Fibroblast of mammary gland (primary cell): ENCODE measurements around the gene TCEA3.

Experiments used
- DNase-seq: peaks from one replicate; pipeline ENCODE4 v3.0.0-alpha.2; 2010; ENCODE audit warnings: low read depth
- H3K4me3 ChIP-seq: 2 replicates; pipeline ENCODE4 v1.5.1; 2011; ENCODE audit warnings: low read depth, mild to moderate bottlenecking, low read length, moderate library complexity; ENCODE audit not compliant: control insufficient read depth
- TF ChIP-seq, protein P1 (sequence below): conservative IDR thresholded peaks from 2 replicates; pipeline ENCODE4 v1.5.1; 2011; ENCODE audit warnings: low read depth, low read length, inconsistent platforms; ENCODE audit not compliant: control insufficient read depth, insufficient read depth

The TCEA3 gene

DNA sequence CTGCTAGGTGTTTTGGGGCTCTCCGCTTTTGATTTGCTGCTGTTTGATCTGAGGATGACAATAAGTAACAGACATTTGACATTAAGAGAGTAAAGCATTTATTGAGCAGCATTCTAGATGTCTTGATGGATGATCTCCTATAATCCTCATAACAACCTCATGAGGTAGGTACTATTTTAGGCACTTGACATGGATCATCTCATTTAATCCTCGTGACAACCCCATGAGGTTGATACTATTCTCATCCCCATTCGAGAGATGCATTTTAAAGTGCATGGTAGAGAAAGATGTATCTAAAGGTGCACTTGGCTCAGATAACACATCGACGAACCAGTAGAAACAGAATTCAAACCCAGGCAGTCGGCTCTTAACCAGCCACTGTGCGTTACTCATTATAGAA lies 26.6 kb downstream of the TCEA3 start:
- no peak for DNase-seq
- H3K4me3 ChIP-seq = no peak overlapping the region
- TF ChIP-seq, protein P1, sequence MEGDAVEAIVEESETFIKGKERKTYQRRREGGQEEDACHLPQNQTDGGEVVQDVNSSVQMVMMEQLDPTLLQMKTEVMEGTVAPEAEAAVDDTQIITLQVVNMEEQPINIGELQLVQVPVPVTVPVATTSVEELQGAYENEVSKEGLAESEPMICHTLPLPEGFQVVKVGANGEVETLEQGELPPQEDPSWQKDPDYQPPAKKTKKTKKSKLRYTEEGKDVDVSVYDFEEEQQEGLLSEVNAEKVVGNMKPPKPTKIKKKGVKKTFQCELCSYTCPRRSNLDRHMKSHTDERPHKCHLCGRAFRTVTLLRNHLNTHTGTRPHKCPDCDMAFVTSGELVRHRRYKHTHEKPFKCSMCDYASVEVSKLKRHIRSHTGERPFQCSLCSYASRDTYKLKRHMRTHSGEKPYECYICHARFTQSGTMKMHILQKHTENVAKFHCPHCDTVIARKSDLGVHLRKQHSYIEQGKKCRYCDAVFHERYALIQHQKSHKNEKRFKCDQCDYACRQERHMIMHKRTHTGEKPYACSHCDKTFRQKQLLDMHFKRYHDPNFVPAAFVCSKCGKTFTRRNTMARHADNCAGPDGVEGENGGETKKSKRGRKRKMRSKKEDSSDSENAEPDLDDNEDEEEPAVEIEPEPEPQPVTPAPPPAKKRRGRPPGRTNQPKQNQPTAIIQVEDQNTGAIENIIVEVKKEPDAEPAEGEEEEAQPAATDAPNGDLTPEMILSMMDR = no peak

DNA sequence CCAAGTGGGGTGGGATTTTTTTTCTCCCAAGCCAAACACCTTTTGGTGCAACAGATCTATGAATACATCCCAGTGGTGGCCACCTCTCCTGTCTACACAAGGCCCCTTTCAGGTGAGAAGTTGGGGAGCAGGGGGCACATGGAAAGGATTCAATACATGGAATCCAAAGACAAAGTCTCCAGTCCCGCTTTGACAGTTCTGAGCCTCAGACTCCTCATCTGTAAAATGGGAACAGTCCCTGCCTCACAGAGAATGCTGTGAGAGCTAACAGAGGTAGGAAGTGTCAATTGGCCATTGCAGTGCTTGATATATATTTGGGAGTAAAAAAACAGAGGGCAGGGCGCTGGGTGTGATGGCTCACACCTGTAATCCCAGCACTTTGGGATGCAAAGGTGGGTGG lies 28.2 kb downstream of the TCEA3 start:
- no peak overlapping the region for H3K4me3 ChIP-seq
- TF ChIP-seq, protein P1 = no peak
- no peak for DNase-seq

DNA sequence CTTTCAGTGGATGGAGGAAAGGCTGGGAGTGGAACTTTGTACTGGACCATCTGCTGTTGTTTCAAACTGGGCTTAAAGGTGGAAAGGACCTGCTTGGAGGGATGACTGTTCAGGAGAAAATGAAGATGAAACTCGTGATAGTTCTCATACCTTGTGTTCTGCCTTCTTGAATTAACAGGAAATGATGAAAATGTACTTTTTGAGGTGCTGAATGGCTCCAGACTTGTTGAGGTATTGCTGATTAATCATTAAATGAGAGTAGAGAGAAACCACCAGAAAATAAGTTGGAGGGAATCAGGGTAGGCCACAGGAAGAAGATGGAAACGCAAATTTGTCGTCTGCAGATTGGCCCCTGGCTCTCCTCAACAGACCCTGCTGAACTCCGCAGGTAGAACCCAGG lies 28.7 kb downstream of the TCEA3 start:
- TF ChIP-seq, protein P1 = no peak
- no peak for DNase-seq
- H3K4me3 ChIP-seq = no peak overlapping the region

DNA sequence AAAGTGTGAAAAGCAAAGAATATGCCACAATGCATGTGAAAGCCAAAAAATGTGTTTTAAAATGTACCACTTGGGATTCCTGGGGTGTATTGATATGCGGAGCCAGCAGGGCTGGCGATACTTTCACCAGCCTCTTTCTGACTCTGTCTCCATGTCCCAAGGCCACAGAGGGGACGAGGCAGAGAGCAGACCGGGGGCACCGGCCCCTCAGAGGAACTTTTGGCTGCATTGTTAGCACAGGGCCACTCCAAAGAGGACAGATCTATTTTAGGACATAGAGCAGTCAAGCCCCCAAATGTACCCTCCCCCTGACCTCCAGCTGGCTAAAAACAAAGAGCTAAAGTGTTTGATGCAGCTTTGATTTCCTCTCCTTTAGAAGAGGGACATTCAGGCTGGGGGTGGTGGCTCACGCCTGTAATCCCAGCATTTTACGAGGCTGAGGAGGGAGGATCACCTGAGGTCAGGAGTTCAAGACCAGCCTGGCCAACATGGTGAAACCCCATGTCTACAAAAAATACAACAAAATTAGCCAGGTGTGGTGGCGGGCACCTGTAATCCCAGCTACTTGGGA lies 29.3 kb downstream of the TCEA3 start:
- DNase-seq = no peak
- TF ChIP-seq, protein P1 = no peak
- H3K4me3 ChIP-seq = no peak overlapping the region

DNA sequence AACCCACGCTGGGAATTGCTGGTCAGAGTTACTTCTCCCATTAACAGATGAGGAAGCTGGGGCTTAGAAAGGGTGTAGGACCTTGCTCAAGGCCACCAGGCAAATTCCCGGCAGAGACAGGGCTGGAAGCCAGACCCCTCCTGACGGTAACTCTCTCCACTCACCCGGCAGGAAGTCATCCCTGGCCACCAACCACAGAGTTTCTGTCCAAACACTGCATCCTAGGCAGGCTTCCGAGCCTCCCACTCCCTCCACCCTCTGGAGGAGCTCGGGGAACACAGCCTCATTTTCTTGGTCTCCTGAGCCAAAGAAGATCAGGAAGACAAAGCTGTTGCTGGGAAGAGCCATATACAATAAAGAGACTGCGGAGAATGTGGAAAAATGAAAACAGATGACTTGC lies 29.9 kb downstream of the TCEA3 start:
- no peak overlapping the region for H3K4me3 ChIP-seq
- TF ChIP-seq, protein P1 = peak; percentile 30
- peak; percentile 91 for DNase-seq

DNA sequence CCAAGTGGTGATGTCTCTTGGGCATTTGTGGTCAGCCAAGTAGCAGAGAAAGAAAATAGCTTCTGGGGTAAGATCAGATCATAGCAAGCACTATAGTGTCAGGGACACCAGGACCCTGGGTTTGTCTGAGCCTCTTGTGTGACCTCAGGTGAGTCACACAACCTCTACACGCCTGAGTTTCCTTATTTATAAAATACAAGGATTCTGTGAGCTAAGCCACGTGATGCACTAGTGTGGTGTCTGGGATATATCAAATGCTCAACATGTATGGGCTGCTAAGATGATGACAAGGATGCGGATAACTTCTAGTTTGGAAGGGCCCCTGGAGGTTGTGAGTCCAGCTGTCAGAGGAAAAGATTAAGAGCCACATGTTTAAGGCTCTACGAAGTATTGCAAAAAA lies 30.4 kb downstream of the TCEA3 start:
- peak; percentile 99 for DNase-seq

More for the DNA sequence above, 30.4 kb downstream of the TCEA3 start:
- no peak overlapping the region for H3K4me3 ChIP-seq
- TF ChIP-seq, protein P1 = no peak
